CD14-positive monocyte (primary cell): ENCODE data around the gene SLC26A1. TPM values are rescaled to one million over a fixed set of nuclear protein-coding genes. Genes with fewer than 3 reads are reported as not detected.
"Not testable (repeated sequence)": the region's sequence is repeated elsewhere in the genome, so short reads cannot be mapped to it uniquely, and the experiment has no call there.

Experiments used
- DNase-seq, 3 donors: peaks; one replicate each; pipeline ENCODE4 v3.0.0-alpha.2; 2011 to 2022
- H2AFZ ChIP-seq: 2 replicates; pipeline ENCODE4 v1.6.0; 2012; ENCODE audit warnings: mild to moderate bottlenecking, low read depth, low read length, inconsistent platforms; ENCODE audit not compliant: insufficient read depth, poor library complexity, severe bottlenecking
- H3K27ac ChIP-seq, 2 donors: 1 replicate in 1 of 2; 2 replicates in 1 of 2; pipeline ENCODE4 v1.5.1; 2012 to 2013; ENCODE audit warnings: low read length in 2 of 2, control low read depth in 1 of 2, inconsistent platforms in 1 of 2, low read depth in 1 of 2, mild to moderate bottlenecking in 1 of 2
- H3K27me3 ChIP-seq, 2 donors: one replicate each; pipeline versions ENCODE4 v1.6.0 to v1.6.1; 2011 to 2013; ENCODE audit warnings: low read length in 2 of 2; ENCODE audit not compliant: control insufficient read depth in 2 of 2, insufficient read depth in 2 of 2
- H3K36me3 ChIP-seq, 2 donors: replicated peaks in 1 of 2; 1 replicate in 1 of 2; 2 replicates in 1 of 2; pipeline versions ENCODE4 v1.5.1 to v1.6.1; 2012 to 2013; ENCODE audit warnings: low read length in 2 of 2, control low read depth in 1 of 2, inconsistent platforms in 1 of 2, mild to moderate bottlenecking in 1 of 2; ENCODE audit not compliant: insufficient read depth in 2 of 2, control insufficient read depth in 1 of 2
- H3K4me1 ChIP-seq, 2 donors: 1 replicate in 1 of 2; 2 replicates in 1 of 2; pipeline versions ENCODE4 v1.5.1 to v1.6.1; 2012 to 2013; ENCODE audit warnings: low read length in 2 of 2, control low read depth in 1 of 2, inconsistent platforms in 1 of 2, mild to moderate bottlenecking in 1 of 2, moderate library complexity in 1 of 2; ENCODE audit not compliant: insufficient read depth in 2 of 2, control insufficient read depth in 1 of 2
- H3K4me2 ChIP-seq: replicated peaks from 2 replicates; pipeline ENCODE3; 2012; ENCODE audit warnings: low read length, moderate library complexity, mild to moderate bottlenecking; ENCODE audit not compliant: poor library complexity, severe bottlenecking; ENCODE audit errors: extremely low read depth
- H3K4me3 ChIP-seq, 3 experiments: fragments of 200-600 bp in 1 of 3; sonication (generic) in 1 of 3; replicated peaks in 1 of 3; 1 replicate in 2 of 3; 2 replicates in 1 of 3; pipeline ENCODE4 v1.5.1; 2011 to 2013; ENCODE audit warnings: low read length in 3 of 3, mild to moderate bottlenecking in 3 of 3, control low read depth in 2 of 3, low read depth in 2 of 3, inconsistent platforms in 1 of 3, moderate library complexity in 1 of 3
- H3K79me2 ChIP-seq: 2 replicates; pipeline ENCODE4 v1.6.0; 2012; ENCODE audit warnings: mild to moderate bottlenecking, control low read depth, inconsistent platforms, low read length, moderate library complexity; ENCODE audit not compliant: insufficient read depth
- H3K9ac ChIP-seq: 2 replicates; pipeline ENCODE4 v1.6.0; 2017; ENCODE audit warnings: low read length, mild to moderate bottlenecking; ENCODE audit not compliant: insufficient read depth, poor library complexity, severe bottlenecking
- H3K9me3 ChIP-seq, 2 donors: replicated peaks in 1 of 2; 1 replicate in 1 of 2; 2 replicates in 1 of 2; pipeline versions ENCODE4 v1.5.1 to v1.6.1; 2012 to 2013; ENCODE audit warnings: low read length in 2 of 2, control low read depth in 1 of 2; ENCODE audit not compliant: control insufficient read depth in 1 of 2, insufficient read depth in 1 of 2
- H4K20me1 ChIP-seq: 2 replicates; pipeline ENCODE4 v1.6.0; 2012; ENCODE audit warnings: mild to moderate bottlenecking, low read length, control low read depth, moderate library complexity; ENCODE audit not compliant: insufficient read depth
- H3K27ac Mint-ChIP-seq, 7 donors: one replicate each; pipeline ENCODE4 v1.8.0; 2020; ENCODE audit warnings: mild to moderate bottlenecking in 7 of 7, mixed read lengths in 7 of 7, moderate library complexity in 6 of 7, inconsistent platforms in 2 of 7
- H3K27me3 Mint-ChIP-seq, 3 donors: one replicate each; pipeline ENCODE4 v1.8.0; 2021 to 2022; ENCODE audit warnings: low read depth in 3 of 3, mild to moderate bottlenecking in 3 of 3, mixed read lengths in 3 of 3, moderate library complexity in 3 of 3, inconsistent platforms in 1 of 3
- H3K36me3 Mint-ChIP-seq, 2 donors: one replicate each; pipeline ENCODE4 v1.8.0; 2020; ENCODE audit warnings: mixed read lengths in 2 of 2, inconsistent platforms in 1 of 2, mild to moderate bottlenecking in 1 of 2
- H3K4me1 Mint-ChIP-seq: one replicate; pipeline ENCODE4 v1.8.0; 2020; ENCODE audit warnings: mild to moderate bottlenecking, mixed read lengths
- H3K4me3 Mint-ChIP-seq, 2 donors: one replicate each; pipeline ENCODE4 v1.8.0; 2020; ENCODE audit warnings: mild to moderate bottlenecking in 2 of 2, mixed read lengths in 2 of 2, moderate library complexity in 1 of 2
- H3K9me3 Mint-ChIP-seq, 7 donors: one replicate each; pipeline ENCODE4 v1.8.0; 2020 to 2022; ENCODE audit warnings: mixed read lengths in 7 of 7, mild to moderate bottlenecking in 6 of 7, moderate library complexity in 6 of 7, inconsistent platforms in 2 of 7
- whole genome bisulfite sequencing: methylation state at CpG from one replicate; pipeline ENCODE4 v1.1.5; 2013; ENCODE audit warnings: missing lambda C conversion rate; ENCODE audit not compliant: insufficient coverage; 5-methylcytosine and 5-hydroxymethylcytosine counted together
- intact Hi-C, 2 donors: fragments of 100-400 bp; cut with micrococcal nuclease; formaldehyde crosslinking; loops; one replicate each; pipeline versions ENCODE4 v1.15.0 to v1.15.1; 2023
- polyA plus RNA-seq, 3 donors: library from polyadenylated mRNA; depleted of rRNA in 1 of 3; unstranded in 2 of 3; stranded (reverse) in 1 of 3; fragments of 300-500 nt in 2 of 3; fragments of >200 nt in 1 of 3; fragmentation: Illumina TruSeq in 2 of 3; gene quantifications; 1 replicate in 2 of 3; 2 replicates in 1 of 3; pipeline ENCODE4 v1.2.3, GENCODE V29; 2012 to 2021
- TF ChIP-seq, protein P1 (sequence below): fragments of 200-600 bp; IDR thresholded peaks from one replicate; pipeline ENCODE4 v1.8.0; 2022; ENCODE audit warnings: antibody characterized with exemption, mild to moderate bottlenecking

Gene SLC26A1
- polyA plus RNA-seq, 3 donors = 0.16 to 0.37 (median 0.18) TPM

DNA sequence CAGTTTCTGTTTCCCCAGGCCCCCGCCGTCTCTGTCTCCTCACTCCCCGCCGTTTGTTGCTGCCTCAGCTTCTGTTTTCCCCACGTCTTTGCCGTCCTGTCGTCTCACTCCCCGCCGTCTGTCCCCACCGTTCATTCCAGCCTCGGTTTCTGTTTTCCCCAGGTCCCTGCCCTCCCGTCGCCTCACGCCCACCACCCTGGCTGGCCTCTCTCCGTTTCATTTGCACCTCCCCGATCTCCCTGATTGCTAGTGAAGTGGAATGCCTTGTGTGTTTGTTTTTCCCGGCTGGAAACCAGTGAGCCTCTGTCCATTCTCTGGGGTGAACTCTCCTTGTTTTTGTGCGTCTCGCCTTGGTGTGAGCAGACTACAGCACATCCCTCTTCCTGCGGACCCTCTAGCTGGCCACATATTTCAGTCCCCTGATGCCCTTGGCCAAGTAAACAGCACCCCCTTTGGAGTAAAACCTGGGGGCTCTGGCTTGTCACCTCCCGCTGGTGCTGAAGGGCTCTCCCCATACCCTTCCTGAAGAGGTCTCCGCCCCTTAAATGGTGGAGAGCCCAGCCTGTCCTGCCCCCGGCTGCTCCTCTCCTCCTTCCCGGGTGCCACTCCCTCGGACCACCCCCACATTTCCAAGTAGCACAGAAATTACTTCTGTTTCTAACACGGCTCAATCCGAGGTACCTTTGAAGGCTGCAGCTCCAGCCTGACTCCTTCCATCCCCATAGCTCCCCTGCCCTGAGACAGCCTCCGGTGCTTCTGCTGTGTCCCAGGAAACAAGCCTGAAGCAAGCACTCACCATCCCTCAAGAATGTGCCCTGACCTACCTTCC lies 47.7 kb downstream of the SLC26A1 start:
- H3K4me1 ChIP-seq = peaks cover 1 to 2% of the 10 kb centered on the region in 2 donors
- Mint-ChIP-seq H3K4me3 (peak overlapping the region in 1 of 2 donors; percentile 51), H3K9me3 (peaks cover 0 to 2% (median 0%) of the 10 kb centered on the region in 7 donors), H3K36me3 (peaks cover 24 to 26% of the 10 kb centered on the region in 2 donors), H3K27ac (no peak overlapping the region), H3K27me3 (peaks cover 0 to 14% (median 2%) of the 10 kb centered on the region in 3 donors), H3K4me1 (peaks cover 5% of the 10 kb centered on the region)
- WGBS = 89% methylated on average over 20 of the region's 28 CpGs
- TF ChIP-seq, protein P1, sequence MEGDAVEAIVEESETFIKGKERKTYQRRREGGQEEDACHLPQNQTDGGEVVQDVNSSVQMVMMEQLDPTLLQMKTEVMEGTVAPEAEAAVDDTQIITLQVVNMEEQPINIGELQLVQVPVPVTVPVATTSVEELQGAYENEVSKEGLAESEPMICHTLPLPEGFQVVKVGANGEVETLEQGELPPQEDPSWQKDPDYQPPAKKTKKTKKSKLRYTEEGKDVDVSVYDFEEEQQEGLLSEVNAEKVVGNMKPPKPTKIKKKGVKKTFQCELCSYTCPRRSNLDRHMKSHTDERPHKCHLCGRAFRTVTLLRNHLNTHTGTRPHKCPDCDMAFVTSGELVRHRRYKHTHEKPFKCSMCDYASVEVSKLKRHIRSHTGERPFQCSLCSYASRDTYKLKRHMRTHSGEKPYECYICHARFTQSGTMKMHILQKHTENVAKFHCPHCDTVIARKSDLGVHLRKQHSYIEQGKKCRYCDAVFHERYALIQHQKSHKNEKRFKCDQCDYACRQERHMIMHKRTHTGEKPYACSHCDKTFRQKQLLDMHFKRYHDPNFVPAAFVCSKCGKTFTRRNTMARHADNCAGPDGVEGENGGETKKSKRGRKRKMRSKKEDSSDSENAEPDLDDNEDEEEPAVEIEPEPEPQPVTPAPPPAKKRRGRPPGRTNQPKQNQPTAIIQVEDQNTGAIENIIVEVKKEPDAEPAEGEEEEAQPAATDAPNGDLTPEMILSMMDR = no peak
- H3K27me3 ChIP-seq = peaks cover 0 to 4% of the 10 kb centered on the region in 2 donors
- intact Hi-C loops = no loop called here
- no peak overlapping the region for H2AFZ ChIP-seq
- peaks cover 54% of the 10 kb centered on the region for H4K20me1 ChIP-seq
- no peak overlapping the region for H3K4me3 ChIP-seq
- no peaks in the 10 kb centered on the region for H3K9me3 ChIP-seq
- H3K36me3 ChIP-seq = peaks cover 6 to 12% of the 10 kb centered on the region in 2 donors
- DNase-seq = no peak
- no peak overlapping the region for H3K4me2 ChIP-seq
- H3K79me2 ChIP-seq = peaks cover 20% of the 10 kb centered on the region
- H3K9ac ChIP-seq = no peak overlapping the region
- no peak overlapping the region for H3K27ac ChIP-seq

DNA sequence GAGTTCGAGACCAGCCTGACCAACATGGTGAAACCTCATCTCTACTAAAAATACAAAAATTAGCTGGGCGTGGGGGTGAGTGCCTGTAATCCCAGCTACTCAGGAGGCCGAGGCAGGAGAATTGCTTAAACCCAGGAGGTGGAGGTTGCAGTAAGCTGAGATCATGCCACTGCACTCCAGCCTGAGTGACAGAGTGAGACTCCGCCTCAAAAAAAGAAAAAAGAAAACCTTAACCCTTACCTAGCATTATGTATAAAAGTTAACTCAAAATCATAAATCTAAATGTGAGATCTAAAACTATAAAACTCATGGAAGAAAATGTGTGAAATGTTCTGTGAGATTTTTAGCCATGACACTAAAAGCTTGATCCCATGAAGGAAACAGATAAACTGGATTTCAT lies 53.7 kb downstream of the SLC26A1 start:
- not testable (repeated sequence) for H3K4me3 Mint-ChIP-seq, H3K27ac ChIP-seq, H3K9ac ChIP-seq, H3K27ac Mint-ChIP-seq, H3K9me3 Mint-ChIP-seq, H3K27me3 ChIP-seq, H3K9me3 ChIP-seq, H2AFZ ChIP-seq, H3K4me2 ChIP-seq, DNase-seq, H3K4me3 ChIP-seq, H4K20me1 ChIP-seq, H3K27me3 Mint-ChIP-seq
- intact Hi-C loops = loop anchor here (5.0 to 10.0 kb wide), 2 partner anchors 33 to 245 kb away; partner anchors contain the start of gene DGKQ (in 1 of the 2)
- Mint-ChIP-seq H3K36me3 (peaks cover 6 to 13% of the 10 kb centered on the region in 2 donors), H3K4me1 (peaks cover 47% of the 10 kb centered on the region)
- Histone ChIP-seq H3K4me1 (peaks cover 36 to 40% of the 10 kb centered on the region in 2 donors), H3K36me3 (peaks cover 3 to 12% of the 10 kb centered on the region in 2 donors), H3K79me2 (peaks cover 44% of the 10 kb centered on the region)
- WGBS = no CpG with 5 or more reads among the region's 4 CpGs

Other genes with a start within 250 kb of the SLC26A1 start
- gene CPLX1, start 167.3 kb downstream of the SLC26A1 start, polyA plus RNA-seq = not detected
- 10 to 100 TPM; 40.3 to 88.7 (median 54.9) TPM for gene GAK, start 61.1 kb downstream of the SLC26A1 start, polyA plus RNA-seq
- gene TMEM175, start 60.9 kb downstream of the SLC26A1 start, polyA plus RNA-seq = 100 to 1,000 TPM in 1 of 3 donors, 10 to 100 TPM in 2; 18.9 to 216 (median 20.7) TPM
- gene DGKQ, start 19.8 kb downstream of the SLC26A1 start, polyA plus RNA-seq = 10 to 100 TPM in 1 of 3 donors, 1 to 10 TPM in 1, under 1 TPM in 1; 0.58 to 23.1 (median 2.4) TPM
- gene IDUA, start 6.4 kb downstream of the SLC26A1 start, polyA plus RNA-seq = 10 to 100 TPM in 1 of 3 donors, 1 to 10 TPM in 2; 6.4 to 64.4 (median 8.5) TPM
- gene FGFRL1, start 18.2 kb upstream of the SLC26A1 start, polyA plus RNA-seq = 10 to 100 TPM in 1 of 3 donors, under 1 TPM in 2; 0.17 to 77.7 (median 0.28) TPM
- gene RNF212, start 120.2 kb upstream of the SLC26A1 start, polyA plus RNA-seq = under 1 TPM in 2 of 3 donors, not detected in 1; 0.17 to 0.83 TPM
- 1 to 10 TPM in 1 of 3 donors, under 1 TPM in 2; 0.74 to 1.4 (median 0.90) TPM for gene SPON2, start 179.2 kb upstream of the SLC26A1 start, polyA plus RNA-seq